GM18861 (cell line): ENCODE measurements around the gene NTF3.

ENCODE experiments used
- ATAC-seq: cut with Tn5 transposase; IDR thresholded peaks from one replicate; pipeline ENCODE4 v1.9.1; 2021; ENCODE audit not compliant: unreplicated experiment

The NTF3 gene

GRCh38 chr12:5509557-5509956 lies 77.6 kb downstream of the NTF3 start:
- ATAC-seq: no peak

DNA sequence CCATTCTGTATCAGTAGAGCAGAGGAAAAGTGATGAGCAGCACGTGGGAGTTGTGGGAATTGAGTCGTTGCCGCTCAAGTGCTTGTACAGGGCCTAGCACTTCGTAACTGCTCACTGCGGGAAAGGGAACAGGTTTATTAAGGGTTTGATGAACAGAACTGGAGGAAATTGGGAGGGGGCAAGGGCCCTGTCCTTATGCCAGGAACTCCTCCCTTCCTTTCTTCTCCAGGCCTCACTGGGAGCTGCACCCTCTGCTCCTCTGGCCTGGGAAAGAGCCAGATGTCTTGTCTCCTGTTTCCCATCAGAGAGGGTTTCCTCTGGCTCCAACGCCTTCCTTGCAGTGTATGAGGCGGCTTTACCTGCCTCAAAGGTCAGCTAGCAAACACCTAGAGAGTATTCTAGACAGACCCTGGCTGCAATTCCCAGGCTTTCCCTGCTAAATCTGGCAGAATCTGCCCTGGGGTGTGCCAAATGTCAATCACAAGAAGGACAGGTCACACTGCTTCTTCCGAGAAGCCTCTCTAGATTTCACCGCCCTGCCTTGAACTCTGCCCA lies 78.4 kb downstream of the NTF3 start:
- no peak for ATAC-seq

DNA sequence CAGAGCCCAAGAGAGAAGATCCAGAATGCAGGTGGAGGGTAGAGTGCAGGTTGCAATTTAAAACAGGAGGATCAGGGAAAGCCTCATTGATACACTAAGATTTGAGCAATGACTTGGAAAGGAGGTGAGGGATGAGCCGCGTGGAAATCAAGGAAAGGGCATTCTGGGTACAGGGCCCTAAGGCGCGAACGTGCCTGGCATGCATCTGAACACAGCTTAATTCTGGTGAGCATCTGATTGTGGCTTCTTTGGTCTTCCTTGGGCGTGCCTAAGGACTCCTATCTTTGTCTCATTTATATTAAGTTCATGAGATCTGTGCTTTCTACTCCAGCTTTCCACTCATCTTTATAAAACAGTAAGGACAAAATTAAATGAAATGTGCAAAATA lies 79.3 kb downstream of the NTF3 start:
- no peak for ATAC-seq

DNA sequence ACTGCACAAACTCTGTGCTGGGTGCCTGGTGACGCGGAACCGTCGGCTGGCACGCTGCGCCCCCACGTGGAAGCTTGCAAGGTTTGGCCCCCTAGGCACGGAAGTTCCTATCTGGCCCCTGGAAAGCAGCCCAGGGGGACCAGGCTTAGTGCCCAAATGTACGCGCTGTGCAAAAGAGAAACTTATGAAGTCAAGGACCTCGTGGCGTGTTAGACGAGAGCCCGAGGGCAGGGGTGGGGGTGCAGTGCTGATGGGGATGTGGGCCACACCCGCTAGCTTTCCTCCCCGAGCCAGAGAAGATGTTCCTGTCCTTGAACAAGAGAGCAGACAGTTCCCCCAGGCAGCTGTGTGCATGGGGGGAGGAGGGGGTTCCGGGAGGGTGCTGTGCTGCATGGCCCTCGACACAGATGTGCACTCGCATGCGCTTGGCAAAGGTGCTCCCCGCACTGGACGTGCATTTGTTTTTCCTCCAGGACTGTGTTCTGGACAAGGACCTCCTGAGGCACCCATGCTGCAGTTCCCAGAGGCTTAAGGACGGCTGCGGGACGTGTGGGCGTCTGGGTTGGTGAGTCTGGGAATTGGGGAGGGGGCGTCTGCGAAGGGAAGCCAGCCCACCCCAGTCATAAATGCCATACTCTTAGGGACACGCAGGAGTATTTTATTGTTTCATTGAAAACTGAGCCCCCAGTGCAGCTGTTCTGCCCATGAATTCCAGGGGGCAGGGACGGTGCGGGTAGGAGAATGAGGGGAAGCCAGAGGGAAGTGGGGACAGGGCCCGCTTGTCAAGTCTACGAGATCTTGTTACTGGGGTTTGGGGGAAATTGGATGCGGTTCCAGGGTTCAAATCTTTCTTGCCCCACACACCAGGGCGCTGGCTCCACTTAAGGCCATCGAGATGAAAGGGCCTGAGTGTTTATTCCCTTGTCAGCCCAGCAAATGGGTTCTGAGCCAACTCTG lies 80.0 kb downstream of the NTF3 start:
- ATAC-seq: no peak

DNA sequence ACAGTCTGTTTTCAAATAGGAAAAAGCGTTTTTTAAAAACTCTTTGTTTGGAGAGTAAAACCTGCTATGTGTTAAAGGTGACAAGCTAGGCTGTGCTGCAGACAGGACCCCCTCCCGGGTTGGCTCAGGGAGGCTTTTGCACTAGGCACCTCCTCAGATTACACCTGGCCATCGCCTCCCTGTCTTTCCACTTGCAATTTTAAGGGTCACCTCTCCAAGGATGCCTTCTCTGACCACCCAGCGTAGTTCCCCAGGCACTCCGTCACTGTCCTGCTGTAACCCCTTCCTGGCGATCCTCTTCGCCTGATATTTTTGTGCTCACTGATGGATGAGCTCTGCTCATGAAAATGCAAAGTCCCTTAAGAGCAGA lies 80.7 kb downstream of the NTF3 start:
- ATAC-seq: no peak

GRCh38 chr12:5513406-5513805 lies 81.5 kb downstream of the NTF3 start:
- no peak for ATAC-seq

- no peak for ATAC-seq
These were observed 82.1 kb downstream of the NTF3 start for GRCh38 chr12:5514016-5514415.

DNA sequence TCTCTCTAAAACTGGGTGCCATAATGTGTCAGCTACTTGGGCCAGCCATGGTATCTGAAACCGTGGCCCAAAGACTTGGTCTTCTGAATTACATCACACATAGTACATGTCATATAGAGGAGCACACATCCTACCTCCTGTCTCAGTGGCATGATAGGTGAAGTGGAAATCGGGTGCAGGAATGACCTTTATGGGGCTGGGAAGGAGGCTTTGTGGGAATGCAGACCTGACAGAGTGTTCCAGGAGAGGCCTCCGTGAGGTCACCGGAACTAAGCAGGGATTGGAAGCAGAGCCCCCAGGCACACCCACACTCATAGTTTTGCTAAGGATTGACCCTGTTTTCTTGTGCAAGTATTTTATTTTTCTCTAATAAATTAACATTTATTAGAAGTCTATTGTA lies 82.6 kb downstream of the NTF3 start:
- ATAC-seq: no peak

DNA sequence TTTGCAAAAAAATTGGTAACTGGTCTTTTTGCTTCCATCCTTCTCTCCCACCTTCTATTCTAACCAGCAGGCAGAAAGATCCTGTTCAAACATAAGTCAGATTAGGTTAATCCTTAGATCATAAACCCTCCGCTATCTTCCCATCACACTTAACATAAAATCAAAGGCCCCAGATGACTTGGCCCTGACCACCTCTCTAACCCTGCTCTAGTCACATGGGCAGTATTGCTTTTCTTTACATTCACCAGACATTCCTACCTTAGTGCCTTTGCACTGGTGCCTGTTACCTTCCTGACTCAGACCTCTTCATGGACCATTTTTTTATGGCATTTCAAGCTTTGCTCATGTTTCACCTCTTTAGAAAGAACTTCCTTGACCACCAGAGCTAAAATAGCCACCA lies 83.5 kb downstream of the NTF3 start:
- ATAC-seq: no peak

DNA sequence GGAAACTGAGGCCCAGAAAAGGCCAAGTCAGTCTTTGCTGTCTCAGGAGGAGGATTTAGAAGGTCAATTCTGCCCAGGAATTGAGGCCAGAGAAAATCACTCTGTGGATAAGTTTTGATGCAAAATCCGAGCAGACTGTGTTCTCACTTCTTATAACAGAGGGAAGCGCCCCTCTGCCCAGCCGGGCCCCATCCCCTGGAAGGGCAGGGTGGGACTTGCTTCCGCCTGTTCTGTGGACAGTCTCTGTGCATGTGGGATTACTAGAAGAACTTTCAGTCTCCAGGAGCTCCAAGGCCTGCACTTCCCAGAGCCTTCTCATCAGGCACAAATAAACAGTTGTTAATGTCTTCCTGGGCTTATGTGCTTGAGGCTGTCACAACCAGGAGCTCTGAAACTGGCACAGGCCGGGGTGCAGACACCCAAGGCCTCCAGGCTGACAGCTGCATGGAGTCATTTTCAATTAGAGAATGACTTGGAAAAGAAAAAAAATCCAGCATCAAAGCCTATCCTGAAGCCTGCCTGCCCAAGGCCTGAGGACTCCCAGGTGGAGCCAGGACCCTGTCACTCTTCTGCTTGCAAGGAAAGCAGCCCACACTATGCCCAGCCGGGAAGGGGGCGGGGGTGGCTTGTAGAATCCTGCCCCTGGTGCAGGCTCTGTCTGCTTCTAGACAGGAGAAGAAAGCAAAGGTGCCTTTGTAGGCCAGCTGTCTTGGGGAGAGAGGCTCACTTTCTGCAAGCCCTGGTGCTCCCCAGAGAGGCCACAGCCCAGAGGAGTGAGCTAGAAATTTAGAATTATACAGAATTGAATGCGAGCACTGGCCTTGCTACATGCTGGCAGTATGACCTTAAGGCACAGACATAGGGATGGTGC lies 84.7 kb downstream of the NTF3 start:
- ATAC-seq: no peak

DNA sequence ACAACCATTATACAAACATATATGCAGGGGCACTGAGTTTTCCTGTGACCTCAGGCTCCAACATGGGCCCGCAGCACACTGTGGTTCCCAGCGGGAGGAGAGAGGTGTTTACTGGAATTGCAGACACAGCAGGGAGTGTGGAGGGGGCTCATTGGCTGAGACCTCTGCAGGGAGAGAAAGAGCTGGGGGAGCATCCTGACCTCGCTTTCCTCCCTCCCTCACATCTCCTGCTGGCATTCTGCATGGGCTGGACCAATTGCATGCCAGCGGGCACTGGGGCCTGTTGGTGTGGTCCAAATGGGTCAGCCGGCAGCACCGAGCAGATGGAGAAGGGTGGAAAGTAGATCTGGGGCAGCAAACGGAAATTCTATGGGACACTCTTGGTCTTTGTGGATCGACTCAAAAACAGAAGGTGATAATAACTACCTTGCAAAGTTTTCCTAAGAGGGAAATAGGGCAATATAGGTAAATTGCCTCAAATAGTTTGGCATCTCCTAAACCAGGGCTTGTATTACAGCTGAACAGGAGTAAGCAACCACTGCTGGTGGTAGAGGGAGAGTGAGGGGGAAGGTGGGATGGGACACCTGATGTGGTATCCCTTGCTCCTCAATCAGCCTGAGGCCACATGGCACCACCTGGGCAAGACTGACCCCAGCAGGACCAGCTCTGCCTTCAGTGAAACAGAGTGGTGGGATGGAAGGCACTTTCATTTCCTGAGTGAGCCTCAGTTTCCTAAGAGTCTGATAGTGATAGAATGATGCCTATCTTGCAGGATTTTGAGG lies 86.9 kb downstream of the NTF3 start:
- no peak for ATAC-seq

- no peak for ATAC-seq
These were observed 88.1 kb downstream of the NTF3 start for GRCh38 chr12:5520037-5520436.

- no peak for ATAC-seq
These were observed 88.9 kb downstream of the NTF3 start for GRCh38 chr12:5520831-5521230.

DNA sequence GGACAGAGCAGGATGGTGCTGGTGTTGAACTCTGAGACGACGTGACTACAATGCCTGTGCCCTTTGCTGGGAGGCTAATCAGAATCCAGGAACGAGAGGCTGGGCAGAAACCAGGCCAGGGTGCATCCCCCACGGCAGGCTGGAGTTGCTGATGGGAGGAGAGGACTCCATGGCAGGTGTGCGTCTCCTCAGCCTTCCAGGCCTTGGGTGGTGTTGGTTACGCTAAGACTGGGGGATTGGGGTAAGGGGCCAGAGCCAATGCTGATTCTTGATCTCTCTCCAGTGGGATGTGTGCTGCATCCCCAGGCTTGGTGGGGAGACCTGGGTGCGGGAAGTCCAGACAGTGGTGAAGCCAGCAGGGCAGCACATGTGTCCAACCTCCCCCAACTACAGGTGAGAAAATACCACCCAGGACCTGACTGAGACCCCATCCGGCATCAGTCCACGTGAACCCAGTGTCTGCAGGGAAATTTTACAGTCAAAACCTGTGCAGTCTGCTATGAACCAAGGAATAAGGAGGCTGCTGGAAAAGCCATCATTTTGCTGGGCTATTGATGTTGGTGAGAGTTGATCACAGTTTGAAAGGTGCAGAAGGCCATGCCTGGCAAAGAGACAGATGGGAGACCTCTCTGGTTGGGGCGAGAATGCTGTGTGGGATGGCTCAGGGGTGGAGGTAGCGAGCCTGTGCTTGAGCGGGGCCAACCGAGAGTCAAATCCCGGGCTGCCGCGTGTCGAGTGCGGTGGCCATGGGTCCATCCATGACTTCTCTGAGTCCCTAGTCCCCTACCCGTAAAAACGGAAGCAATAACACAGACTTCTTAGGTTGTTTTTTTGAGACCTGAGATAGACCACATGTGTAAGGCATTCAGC lies 89.8 kb downstream of the NTF3 start:
- no peak for ATAC-seq

DNA sequence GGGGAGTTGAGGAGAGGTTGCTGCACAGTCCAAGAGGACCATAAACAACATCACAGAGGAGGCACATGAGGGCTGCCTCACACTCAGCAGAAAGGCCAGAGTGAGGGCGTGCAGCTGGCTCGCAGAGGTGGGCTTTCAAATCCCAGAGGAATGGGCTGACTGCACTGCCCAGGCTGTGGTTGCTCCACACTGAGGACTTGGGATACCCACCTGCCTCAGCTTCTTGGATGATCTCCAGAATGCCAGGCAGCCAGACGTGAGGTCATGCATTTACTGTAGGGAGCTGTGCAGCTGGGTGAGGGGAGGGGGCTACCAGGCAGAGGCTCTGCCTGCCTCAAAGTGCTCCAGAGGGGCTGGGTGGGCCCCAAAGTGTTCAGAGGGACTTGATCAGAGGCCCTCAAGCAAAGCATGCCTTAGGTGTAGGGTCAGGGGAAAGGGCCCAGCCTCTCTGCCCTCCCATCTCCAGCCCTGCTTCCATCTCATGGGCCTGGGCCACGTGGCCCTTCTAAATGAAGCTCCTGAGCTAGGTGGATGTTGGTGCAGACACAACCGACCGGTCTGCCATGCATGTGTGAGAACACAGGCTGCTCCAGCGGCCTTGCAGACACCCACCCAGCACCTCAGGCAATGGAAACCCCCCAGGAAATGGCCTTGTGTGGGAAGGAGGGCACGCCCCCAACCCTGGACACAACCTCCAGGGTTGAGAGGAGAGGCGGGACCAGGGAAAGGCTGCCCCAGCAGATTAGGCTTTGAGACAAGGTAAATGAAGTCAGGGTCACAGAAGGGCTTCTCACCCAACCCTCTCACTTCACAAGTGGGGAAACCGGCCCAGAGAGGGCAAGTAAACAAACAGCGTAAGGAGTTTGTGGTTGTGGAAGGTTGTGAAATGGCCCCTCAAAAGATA lies 90.8 kb downstream of the NTF3 start:
- no peak for ATAC-seq

DNA sequence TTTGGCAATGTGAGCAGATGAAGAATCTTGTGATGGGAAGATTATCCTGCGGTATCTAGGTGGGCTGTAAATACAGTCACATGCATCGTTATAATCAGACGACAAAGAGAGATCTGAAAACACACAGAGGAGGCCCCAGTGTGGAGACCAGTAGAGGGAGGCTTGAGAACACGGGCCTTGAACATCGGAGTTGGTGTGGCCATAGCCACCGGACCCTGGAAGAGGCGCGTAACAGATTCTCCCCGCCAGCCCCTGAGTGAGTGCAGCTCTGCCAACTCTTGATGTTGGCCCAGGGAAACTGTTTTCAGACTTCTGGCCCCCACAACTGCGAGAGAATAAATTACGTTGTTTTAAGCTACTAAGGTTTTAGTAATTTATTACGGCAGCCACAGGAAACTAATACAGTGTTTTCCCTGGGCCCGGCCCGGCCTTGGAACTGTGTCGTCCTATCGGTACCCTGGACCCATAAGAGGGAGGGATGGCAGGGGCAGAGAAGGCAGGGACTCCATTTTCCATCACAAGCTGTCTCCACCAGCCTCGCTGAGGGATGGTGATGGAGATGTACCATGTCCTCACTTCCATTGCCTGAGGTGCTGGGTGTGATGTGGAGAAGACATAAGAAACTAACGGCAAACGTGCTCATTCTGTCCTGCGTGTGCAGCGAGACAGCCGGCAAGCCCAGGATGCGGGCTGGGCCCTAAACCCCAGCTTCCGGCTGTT lies 91.6 kb downstream of the NTF3 start:
- ATAC-seq: no peak

DNA sequence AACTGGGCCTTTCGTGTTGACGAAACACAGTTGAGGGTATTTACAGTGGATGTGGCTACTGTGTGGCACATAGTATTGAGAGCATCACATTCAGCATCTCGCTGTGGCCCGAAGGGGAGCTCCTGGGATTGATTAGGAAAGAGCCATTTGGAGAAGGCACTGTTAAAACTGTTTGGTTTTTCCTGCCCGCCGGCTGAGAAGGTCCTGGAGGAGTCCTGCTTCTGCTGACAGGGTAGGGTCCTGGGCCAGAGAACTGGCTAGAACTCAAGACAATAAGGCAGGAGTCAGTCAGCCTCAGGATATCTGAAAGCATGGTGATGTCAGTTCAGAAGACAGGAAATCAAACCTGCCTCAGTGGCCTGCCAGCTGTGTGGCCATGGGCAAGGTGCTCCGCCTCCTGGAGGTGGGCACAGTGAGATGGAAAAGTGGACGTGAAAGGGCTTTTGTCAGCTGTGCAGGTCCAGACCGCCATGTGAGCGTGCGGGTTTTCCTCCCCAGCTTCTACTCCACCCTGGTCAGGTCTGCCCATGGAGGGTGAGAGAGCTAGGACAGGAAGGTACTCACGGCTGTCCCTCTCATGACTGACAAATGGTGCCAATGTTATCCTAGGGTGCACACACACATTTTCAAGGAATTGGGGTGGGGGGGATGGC lies 92.3 kb downstream of the NTF3 start:
- ATAC-seq: no peak
